Measurements from ENCODE around the gene CYFIP2. TPM values are rescaled to one million over a fixed set of nuclear protein-coding genes. Genes with fewer than 3 reads are reported as not detected.

CYFIP2 gene
- total and polyA plus RNA-seq, 2 of the 13 experiments (the other 11 are each of a cell fraction or from before 2014, with no cell fraction given), result 22.6 to 30.3 TPM

DNA sequence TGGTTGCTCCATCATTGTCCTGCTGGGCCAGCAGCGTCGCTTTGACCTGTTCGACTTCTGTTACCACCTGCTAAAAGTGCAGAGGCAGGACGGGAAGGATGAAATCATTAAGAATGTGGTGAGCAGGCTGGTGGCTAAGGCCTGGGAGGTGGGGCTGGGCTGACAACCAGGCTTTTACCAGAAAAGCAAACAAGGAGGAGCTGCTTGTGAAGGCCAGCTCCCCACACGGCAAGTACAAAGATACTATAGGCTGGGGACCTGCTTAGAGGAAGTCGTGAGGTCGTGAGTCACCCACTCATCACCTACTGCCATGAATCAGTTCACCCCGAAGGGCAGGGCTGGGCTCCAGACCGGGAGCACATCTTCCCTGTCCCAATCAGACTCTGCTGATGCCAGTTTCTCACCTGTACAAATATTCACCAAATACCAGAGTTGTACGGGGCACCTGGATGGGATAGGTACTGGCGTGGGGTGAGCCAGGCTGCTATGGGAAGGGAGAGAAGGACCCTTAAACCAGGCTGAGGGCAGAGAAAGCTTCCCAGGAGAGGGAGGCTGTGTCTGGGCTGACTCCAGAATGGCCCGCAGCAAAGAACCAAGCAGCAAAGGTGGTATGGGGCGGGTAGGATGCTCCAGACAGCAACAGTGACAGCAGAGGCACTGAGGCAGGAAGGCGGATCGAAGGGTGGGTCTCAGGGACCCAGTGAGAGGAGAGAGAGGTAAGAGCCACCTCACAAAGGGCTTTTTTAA, 124.8 kb downstream of the CYFIP2 start (continued):
- TF ChIP-seq, protein P1, sequence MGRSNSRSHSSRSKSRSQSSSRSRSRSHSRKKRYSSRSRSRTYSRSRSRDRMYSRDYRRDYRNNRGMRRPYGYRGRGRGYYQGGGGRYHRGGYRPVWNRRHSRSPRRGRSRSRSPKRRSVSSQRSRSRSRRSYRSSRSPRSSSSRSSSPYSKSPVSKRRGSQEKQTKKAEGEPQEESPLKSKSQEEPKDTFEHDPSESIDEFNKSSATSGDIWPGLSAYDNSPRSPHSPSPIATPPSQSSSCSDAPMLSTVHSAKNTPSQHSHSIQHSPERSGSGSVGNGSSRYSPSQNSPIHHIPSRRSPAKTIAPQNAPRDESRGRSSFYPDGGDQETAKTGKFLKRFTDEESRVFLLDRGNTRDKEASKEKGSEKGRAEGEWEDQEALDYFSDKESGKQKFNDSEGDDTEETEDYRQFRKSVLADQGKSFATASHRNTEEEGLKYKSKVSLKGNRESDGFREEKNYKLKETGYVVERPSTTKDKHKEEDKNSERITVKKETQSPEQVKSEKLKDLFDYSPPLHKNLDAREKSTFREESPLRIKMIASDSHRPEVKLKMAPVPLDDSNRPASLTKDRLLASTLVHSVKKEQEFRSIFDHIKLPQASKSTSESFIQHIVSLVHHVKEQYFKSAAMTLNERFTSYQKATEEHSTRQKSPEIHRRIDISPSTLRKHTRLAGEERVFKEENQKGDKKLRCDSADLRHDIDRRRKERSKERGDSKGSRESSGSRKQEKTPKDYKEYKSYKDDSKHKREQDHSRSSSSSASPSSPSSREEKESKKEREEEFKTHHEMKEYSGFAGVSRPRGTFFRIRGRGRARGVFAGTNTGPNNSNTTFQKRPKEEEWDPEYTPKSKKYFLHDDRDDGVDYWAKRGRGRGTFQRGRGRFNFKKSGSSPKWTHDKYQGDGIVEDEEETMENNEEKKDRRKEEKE (IDR thresholded peaks at IDR 0.05), result no peak
- TF ChIP-seq, protein P2, sequence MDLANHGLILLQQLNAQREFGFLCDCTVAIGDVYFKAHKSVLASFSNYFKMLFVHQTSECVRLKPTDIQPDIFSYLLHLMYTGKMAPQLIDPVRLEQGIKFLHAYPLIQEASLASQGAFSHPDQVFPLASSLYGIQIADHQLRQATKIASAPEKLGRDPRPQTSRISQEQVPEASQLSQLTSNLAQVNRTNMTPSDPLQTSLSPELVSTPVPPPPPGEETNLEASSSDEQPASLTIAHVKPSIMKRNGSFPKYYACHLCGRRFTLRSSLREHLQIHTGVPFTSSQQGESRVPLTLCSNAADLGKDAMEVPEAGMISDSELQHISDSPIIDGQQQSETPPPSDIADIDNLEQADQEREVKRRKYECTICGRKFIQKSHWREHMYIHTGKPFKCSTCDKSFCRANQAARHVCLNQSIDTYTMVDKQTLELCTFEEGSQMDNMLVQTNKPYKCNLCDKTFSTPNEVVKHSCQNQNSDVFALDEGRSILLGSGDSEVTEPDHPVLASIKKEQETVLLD (CRISPR knock-in tag; IDR thresholded peaks at IDR 0.05; ENCODE audit: low read depth), result no peak
- no peak for TF ChIP-seq ZNF678 (CRISPR knock-in tag; IDR thresholded peaks at IDR 0.05)
- TF ChIP-seq, protein P3, sequence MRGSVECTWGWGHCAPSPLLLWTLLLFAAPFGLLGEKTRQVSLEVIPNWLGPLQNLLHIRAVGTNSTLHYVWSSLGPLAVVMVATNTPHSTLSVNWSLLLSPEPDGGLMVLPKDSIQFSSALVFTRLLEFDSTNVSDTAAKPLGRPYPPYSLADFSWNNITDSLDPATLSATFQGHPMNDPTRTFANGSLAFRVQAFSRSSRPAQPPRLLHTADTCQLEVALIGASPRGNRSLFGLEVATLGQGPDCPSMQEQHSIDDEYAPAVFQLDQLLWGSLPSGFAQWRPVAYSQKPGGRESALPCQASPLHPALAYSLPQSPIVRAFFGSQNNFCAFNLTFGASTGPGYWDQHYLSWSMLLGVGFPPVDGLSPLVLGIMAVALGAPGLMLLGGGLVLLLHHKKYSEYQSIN (CRISPR knock-in tag; IDR thresholded peaks at IDR 0.05; ENCODE audit: borderline replicate concordance), result no peak
- TF ChIP-seq, protein P4, sequence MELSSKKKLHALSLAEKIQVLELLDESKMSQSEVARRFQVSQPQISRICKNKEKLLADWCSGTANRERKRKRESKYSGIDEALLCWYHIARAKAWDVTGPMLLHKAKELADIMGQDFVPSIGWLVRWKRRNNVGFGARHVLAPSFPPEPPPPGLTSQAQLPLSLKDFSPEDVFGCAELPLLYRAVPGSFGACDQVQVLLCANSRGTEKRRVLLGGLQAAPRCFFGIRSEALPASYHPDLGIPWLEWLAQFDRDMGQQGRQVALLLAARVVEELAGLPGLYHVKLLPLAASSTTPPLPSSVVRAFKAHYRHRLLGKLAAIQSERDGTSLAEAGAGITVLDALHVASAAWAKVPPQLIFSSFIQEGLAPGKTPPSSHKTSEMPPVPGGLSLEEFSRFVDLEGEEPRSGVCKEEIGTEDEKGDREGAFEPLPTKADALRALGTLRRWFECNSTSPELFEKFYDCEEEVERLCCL (CRISPR knock-in tag; IDR thresholded peaks at IDR 0.05; ENCODE audit: borderline replicate concordance), result no peak
- TF ChIP-seq KAT2B (IDR thresholded peaks at IDR 0.05; ENCODE audit: borderline replicate concordance, low read depth, low read length), result no peak
- TF ChIP-seq HNRNPLL (IDR thresholded peaks at IDR 0.05; ENCODE audit: low read depth, low read length, poor library complexity, severe bottlenecking), result no peak
- TF ChIP-seq, protein P5, sequence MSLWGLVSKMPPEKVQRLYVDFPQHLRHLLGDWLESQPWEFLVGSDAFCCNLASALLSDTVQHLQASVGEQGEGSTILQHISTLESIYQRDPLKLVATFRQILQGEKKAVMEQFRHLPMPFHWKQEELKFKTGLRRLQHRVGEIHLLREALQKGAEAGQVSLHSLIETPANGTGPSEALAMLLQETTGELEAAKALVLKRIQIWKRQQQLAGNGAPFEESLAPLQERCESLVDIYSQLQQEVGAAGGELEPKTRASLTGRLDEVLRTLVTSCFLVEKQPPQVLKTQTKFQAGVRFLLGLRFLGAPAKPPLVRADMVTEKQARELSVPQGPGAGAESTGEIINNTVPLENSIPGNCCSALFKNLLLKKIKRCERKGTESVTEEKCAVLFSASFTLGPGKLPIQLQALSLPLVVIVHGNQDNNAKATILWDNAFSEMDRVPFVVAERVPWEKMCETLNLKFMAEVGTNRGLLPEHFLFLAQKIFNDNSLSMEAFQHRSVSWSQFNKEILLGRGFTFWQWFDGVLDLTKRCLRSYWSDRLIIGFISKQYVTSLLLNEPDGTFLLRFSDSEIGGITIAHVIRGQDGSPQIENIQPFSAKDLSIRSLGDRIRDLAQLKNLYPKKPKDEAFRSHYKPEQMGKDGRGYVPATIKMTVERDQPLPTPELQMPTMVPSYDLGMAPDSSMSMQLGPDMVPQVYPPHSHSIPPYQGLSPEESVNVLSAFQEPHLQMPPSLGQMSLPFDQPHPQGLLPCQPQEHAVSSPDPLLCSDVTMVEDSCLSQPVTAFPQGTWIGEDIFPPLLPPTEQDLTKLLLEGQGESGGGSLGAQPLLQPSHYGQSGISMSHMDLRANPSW (CRISPR knock-in tag; IDR thresholded peaks at IDR 0.05; ENCODE audit: borderline replicate concordance), result no peak
- TF ChIP-seq, protein P6, sequence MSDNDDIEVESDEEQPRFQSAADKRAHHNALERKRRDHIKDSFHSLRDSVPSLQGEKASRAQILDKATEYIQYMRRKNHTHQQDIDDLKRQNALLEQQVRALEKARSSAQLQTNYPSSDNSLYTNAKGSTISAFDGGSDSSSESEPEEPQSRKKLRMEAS (IDR thresholded peaks at IDR 0.05), result peak; percentile 82
- no peak for TF ChIP-seq NAIF1 (CRISPR knock-in tag; IDR thresholded peaks at IDR 0.05; ENCODE audit: borderline replicate concordance)
- TF ChIP-seq, protein P7, sequence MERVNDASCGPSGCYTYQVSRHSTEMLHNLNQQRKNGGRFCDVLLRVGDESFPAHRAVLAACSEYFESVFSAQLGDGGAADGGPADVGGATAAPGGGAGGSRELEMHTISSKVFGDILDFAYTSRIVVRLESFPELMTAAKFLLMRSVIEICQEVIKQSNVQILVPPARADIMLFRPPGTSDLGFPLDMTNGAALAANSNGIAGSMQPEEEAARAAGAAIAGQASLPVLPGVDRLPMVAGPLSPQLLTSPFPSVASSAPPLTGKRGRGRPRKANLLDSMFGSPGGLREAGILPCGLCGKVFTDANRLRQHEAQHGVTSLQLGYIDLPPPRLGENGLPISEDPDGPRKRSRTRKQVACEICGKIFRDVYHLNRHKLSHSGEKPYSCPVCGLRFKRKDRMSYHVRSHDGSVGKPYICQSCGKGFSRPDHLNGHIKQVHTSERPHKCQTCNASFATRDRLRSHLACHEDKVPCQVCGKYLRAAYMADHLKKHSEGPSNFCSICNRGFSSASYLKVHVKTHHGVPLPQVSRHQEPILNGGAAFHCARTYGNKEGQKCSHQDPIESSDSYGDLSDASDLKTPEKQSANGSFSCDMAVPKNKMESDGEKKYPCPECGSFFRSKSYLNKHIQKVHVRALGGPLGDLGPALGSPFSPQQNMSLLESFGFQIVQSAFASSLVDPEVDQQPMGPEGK (CRISPR knock-in tag; IDR thresholded peaks at IDR 0.05), result peak; percentile 49
- TF ChIP-seq, protein P8, sequence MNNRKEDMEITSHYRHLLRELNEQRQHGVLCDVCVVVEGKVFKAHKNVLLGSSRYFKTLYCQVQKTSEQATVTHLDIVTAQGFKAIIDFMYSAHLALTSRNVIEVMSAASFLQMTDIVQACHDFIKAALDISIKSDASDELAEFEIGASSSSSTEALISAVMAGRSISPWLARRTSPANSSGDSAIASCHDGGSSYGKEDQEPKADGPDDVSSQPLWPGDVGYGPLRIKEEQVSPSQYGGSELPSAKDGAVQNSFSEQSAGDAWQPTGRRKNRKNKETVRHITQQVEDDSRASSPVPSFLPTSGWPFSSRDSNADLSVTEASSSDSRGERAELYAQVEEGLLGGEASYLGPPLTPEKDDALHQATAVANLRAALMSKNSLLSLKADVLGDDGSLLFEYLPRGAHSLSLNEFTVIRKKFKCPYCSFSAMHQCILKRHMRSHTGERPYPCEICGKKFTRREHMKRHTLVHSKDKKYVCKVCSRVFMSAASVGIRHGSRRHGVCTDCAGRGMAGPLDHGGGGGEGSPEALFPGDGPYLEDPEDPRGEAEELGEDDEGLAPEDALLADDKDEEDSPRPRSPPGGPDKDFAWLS (CRISPR knock-in tag; IDR thresholded peaks at IDR 0.05; ENCODE audit: borderline replicate concordance), result no peak
- TF ChIP-seq NR2F6 (IDR thresholded peaks at IDR 0.05), result no peak
- peak; percentile 32; the same call in 1 of the 2 replicates for TF ChIP-seq NR2F6 (CRISPR knock-in tag; IDR thresholded peaks at IDR 0.05)
